Left ventricle myocardium inferior (tissue), 1 donor: Measurements from ENCODE around the gene ETV4. TPM values are rescaled to one million over a fixed set of nuclear protein-coding genes. Genes with fewer than 3 reads are reported as not detected.
A peak's percentile ranks its signal among the peaks of the same experiment; 100 is the strongest.

Experiments used
- DNase-seq: peaks from one replicate; pipeline ENCODE4 v3.0.0-alpha.2; 2020
- H3K27ac ChIP-seq: fragments of 200-600 bp; replicated peaks from 2 replicates; pipeline ENCODE4 v1.8.0; 2021
- H3K27me3 ChIP-seq: fragments of 200-600 bp; 2 replicates; pipeline ENCODE4 v1.8.0; 2021; ENCODE audit warnings: low read depth
- H3K36me3 ChIP-seq: fragments of 200-600 bp; 2 replicates; pipeline ENCODE4 v1.8.0; 2021
- H3K4me1 ChIP-seq: fragments of 200-600 bp; 2 replicates; pipeline ENCODE4 v1.8.0; 2021
- H3K4me3 ChIP-seq: fragments of 200-600 bp; 2 replicates; pipeline ENCODE4 v1.8.0; 2021; ENCODE audit warnings: mild to moderate bottlenecking, moderate library complexity
- H3K9me3 ChIP-seq: fragments of 200-600 bp; replicated peaks from 2 replicates; pipeline ENCODE4 v1.8.0; 2021
- intact Hi-C: fragments of 100-400 bp; cut with micrococcal nuclease; formaldehyde crosslinking; loops from one replicate; pipeline ENCODE4 v1.11.0; 2022
- total RNA-seq: library from RNA; stranded (reverse); fragmentation: NEBNext Ultra II Directional; extraction: Animal tissue kit (Norgen Biotek cat#: 25700); gene quantifications from one replicate; pipeline ENCODE4 v1.2.1, GENCODE V29; 2021
- TF ChIP-seq, protein P1 (sequence below): fragments of 200-600 bp; IDR thresholded peaks from 2 replicates; pipeline ENCODE4 v1.8.0; 2021; ENCODE audit warnings: antibody characterized with exemption, mild to moderate bottlenecking, borderline replicate concordance
- donor health status: DM: no; HTN: yes; CAD: no; lungs with severe emphysema.

The ETV4 gene
- total RNA-seq, 1 donor from 2014 or later = 0.60 TPM

- intact Hi-C loops = no loop called here
Measured at GRCh38 chr17:43560461-43561427, 14.6 kb upstream of the ETV4 start.

GRCh38 chr17:43559161-43559816, 13.1 kb upstream of the ETV4 start:
- Histone ChIP-seq H3K27me3 (no peaks in the 10 kb centered on the region), H3K9me3 (no peaks in the 10 kb centered on the region), H3K4me3 (no peak overlapping the region), H3K4me1 (peaks cover 17% of the 10 kb centered on the region), H3K36me3 (no peaks in the 10 kb centered on the region), H3K27ac (peak overlapping the region; percentile 30)
- no peak for DNase-seq
- intact Hi-C loops = no loop called here
- TF ChIP-seq, protein P1, sequence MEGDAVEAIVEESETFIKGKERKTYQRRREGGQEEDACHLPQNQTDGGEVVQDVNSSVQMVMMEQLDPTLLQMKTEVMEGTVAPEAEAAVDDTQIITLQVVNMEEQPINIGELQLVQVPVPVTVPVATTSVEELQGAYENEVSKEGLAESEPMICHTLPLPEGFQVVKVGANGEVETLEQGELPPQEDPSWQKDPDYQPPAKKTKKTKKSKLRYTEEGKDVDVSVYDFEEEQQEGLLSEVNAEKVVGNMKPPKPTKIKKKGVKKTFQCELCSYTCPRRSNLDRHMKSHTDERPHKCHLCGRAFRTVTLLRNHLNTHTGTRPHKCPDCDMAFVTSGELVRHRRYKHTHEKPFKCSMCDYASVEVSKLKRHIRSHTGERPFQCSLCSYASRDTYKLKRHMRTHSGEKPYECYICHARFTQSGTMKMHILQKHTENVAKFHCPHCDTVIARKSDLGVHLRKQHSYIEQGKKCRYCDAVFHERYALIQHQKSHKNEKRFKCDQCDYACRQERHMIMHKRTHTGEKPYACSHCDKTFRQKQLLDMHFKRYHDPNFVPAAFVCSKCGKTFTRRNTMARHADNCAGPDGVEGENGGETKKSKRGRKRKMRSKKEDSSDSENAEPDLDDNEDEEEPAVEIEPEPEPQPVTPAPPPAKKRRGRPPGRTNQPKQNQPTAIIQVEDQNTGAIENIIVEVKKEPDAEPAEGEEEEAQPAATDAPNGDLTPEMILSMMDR = no peak

More at GRCh38 chr17:43560461-43561427, 14.6 kb upstream of the ETV4 start:
- no peaks in the 10 kb centered on the region for H3K36me3 ChIP-seq
- H3K9me3 ChIP-seq = no peaks in the 10 kb centered on the region
- H3K27me3 ChIP-seq = no peaks in the 10 kb centered on the region
- peaks cover 17% of the 10 kb centered on the region for H3K4me1 ChIP-seq
- TF ChIP-seq, protein P1 = no peak
- H3K4me3 ChIP-seq = no peak overlapping the region
- H3K27ac ChIP-seq = no peak overlapping the region
- no peak for DNase-seq

GRCh38 chr17:43558805-43559160, 12.6 kb upstream of the ETV4 start:
- TF ChIP-seq, protein P1 = no peak
- Histone ChIP-seq H3K27ac (no peak overlapping the region), H3K9me3 (no peaks in the 10 kb centered on the region), H3K4me3 (no peak overlapping the region), H3K36me3 (no peaks in the 10 kb centered on the region), H3K4me1 (peaks cover 17% of the 10 kb centered on the region), H3K27me3 (no peaks in the 10 kb centered on the region)
- no peak for DNase-seq
- intact Hi-C loops = no loop called here

DNA sequence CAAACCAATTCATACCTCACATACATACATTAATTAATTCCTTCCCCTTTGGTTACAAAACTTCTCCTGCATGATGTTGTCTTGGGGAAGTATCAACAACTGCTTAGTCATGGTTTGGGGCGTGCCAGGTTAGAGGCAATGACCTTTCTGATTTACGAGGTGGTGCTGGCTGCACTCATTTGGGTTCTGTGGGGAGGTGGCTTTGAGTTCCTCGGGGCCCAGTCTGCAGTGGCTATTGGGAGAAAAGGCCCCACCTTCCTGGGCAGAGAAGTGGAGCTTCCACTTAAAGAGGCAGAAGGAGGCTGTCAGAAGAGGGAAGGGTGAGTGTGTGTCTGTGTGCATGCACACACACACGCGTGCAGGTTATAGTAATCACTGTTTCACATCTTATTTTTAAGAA, 10.2 kb upstream of the ETV4 start:
- Histone ChIP-seq H3K36me3 (no peaks in the 10 kb centered on the region), H3K27me3 (no peaks in the 10 kb centered on the region), H3K27ac (no peak overlapping the region), H3K9me3 (no peaks in the 10 kb centered on the region), H3K4me3 (no peak overlapping the region), H3K4me1 (peaks cover 11% of the 10 kb centered on the region)
- TF ChIP-seq, protein P1 = no peak
- no peak for DNase-seq
- intact Hi-C loops = no loop called here

DNA sequence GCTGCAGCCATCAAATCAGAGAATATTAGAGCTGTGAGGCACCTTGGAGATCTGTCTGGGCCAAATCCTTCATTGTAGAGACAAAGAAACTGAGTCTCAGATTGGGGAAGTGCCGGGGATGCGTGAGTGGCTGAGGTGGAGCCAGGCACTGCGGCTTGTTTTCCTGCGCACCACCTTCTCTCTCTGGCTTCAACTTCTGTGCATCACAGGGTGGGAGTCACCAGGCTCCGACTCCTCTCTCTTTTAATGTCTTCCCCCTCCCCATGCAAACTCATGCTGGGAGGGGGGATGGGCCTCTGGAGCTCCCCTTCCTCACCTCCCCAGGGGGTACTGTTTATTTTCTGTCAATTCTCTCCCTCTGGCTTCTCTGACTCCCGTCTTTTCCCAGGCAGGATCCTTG, 8.7 kb upstream of the ETV4 start:
- intact Hi-C loops = no loop called here
- no peak overlapping the region for H3K27ac ChIP-seq
- no peak for DNase-seq
- H3K27me3 ChIP-seq = no peaks in the 10 kb centered on the region
- peaks cover 11% of the 10 kb centered on the region for H3K4me1 ChIP-seq
- H3K9me3 ChIP-seq = no peaks in the 10 kb centered on the region
- no peaks in the 10 kb centered on the region for H3K36me3 ChIP-seq
- no peak overlapping the region for H3K4me3 ChIP-seq
- TF ChIP-seq, protein P1 = no peak
